Suppressor macrophage treated with lipopolysaccharide for 1 hour (primary cell): ENCODE measurements around the gene TAF12.
"Not testable (repeated sequence)": the region's sequence is repeated elsewhere in the genome, so short reads cannot be mapped to it uniquely, and the experiment has no call there.

Experiments used
- DNase-seq, 3 donors: peaks; one replicate each; pipeline ENCODE4 v3.0.0-alpha.2; 2020 to 2022

The TAF12 gene

GRCh38 chr1:28642847-28643635, at the start of gene TAF12:
TSS of gene TAF12 (minus strand) at chr1:28643067. CDS start at chr1:28622081, 20,986 bp downstream.
- DNase-seq = peak; percentile 97 to 98 (median 98)

GRCh38 chr1:28691627-28692026, 48.8 kb upstream of the TAF12 start:
- not testable (repeated sequence) for DNase-seq

GRCh38 chr1:28684937-28685336, 42.1 kb upstream of the TAF12 start:
- no peak for DNase-seq

GRCh38 chr1:28682840-28683239, 40.0 kb upstream of the TAF12 start:
- DNase-seq = no peak

- no peak for DNase-seq
Observed at GRCh38 chr1:28680151-28680550, 37.3 kb upstream of the TAF12 start.

GRCh38 chr1:28675924-28676257, 33.0 kb upstream of the TAF12 start:
- no peak for DNase-seq

GRCh38 chr1:28672971-28673370, 30.1 kb upstream of the TAF12 start:
- not testable (repeated sequence) for DNase-seq

GRCh38 chr1:28671254-28671780, 28.4 kb upstream of the TAF12 start:
- DNase-seq = no peak

- DNase-seq = peak; percentile 46 to 88 (median 46)
Observed at GRCh38 chr1:28668956-28669723, 26.3 kb upstream of the TAF12 start.

- DNase-seq = peak; percentile 91 to 97 (median 96)
Observed at GRCh38 chr1:28668191-28668955, 25.5 kb upstream of the TAF12 start, which contains the start of gene GMEB1. TSS of gene GMEB1 (plus strand) at chr1:28668784. CDS start at chr1:28683613, 14,829 bp downstream.

- no peak for DNase-seq
Observed at GRCh38 chr1:28666806-28667205, 23.9 kb upstream of the TAF12 start.

GRCh38 chr1:28663871-28664470, 21.1 kb upstream of the TAF12 start:
- no peak for DNase-seq

- no peak for DNase-seq
Observed at GRCh38 chr1:28656335-28656734, 13.5 kb upstream of the TAF12 start.

- peak in 2 of 3 donors; percentile 8 to 16 for DNase-seq
Observed at GRCh38 chr1:28655448-28656311, 12.8 kb upstream of the TAF12 start.

GRCh38 chr1:28653870-28654269, 11.0 kb upstream of the TAF12 start:
- peak; percentile 40 to 50 (median 46) for DNase-seq

- DNase-seq = not testable (repeated sequence)
Observed at GRCh38 chr1:28653063-28653462, 10.2 kb upstream of the TAF12 start.

GRCh38 chr1:28648474-28649198, 5.8 kb upstream of the TAF12 start, which contains the start of gene RNU11:
TSS of gene RNU11 (plus strand) at chr1:28648600.
- DNase-seq = peak; percentile 95 to 99 (median 99)

GRCh38 chr1:28648008-28648473, 5.2 kb upstream of the TAF12 start:
- peak; percentile 94 to 95 (median 95) for DNase-seq

GRCh38 chr1:28646040-28646439, 3.2 kb upstream of the TAF12 start:
- DNase-seq = no peak

GRCh38 chr1:28645406-28645805, 2.5 kb upstream of the TAF12 start:
- not testable (repeated sequence) for DNase-seq
